ENCODE data around the gene FRYL. TPM values are rescaled to one million over a fixed set of nuclear protein-coding genes. Genes with fewer than 3 reads are reported as not detected.
"Not testable (repeated sequence)": the region's sequence is repeated elsewhere in the genome, so short reads cannot be mapped to it uniquely, and the experiment has no call there.

The FRYL gene
- total and polyA plus RNA-seq, 2 of the 13 experiments (the other 11 are each of a cell fraction or from before 2014, with no cell fraction given) = 9.7 to 19.6 TPM

GRCh38 chr4:48801016-48801715 is 21.1 kb upstream of the FRYL start:
- peak overlapping the region; percentile 30; the same call in 1 of the 2 replicates for H3K4me2 ChIP-seq (ENCODE audit: low read depth, low read length)
- no peak overlapping the region for H3K9ac ChIP-seq (ENCODE audit: insufficient read depth, low read depth, low read length)
- H4K20me1 ChIP-seq (ENCODE audit: insufficient read depth, low read length) = no peaks in the 10 kb centered on the region
- H3K9me3 ChIP-seq (ENCODE audit: low read length) = no peaks in the 10 kb centered on the region
- POLR2A ChIA-PET = no interaction called here
- no peak overlapping the region for H3K27ac ChIP-seq (ENCODE audit: extremely low read length, insufficient read depth, low read length)
- H3K4me1 ChIP-seq (ENCODE audit: insufficient read depth, low read length) = peaks cover 48% of the 10 kb centered on the region
- ATAC-seq (no peak; the same call in 2 of the 3 replicates), DNase-seq (ENCODE audit: low spot score) (no peak), FAIRE-seq (no peak)
- no TSS peak for BruUV-seq (replicated peaks)
- H3K79me2 ChIP-seq (ENCODE audit: insufficient read depth, low read length) = no peaks in the 10 kb centered on the region
- CTCF ChIA-PET (ENCODE audit: low intra/inter-chr PET ratio, low total read pairs) = no interaction called here
- H2AFZ ChIP-seq (ENCODE audit: low read length) = peak overlapping the region; percentile 73
- intact Hi-C loops (cut with micrococcal nuclease; ENCODE audit: unreplicated experiment) (no loop called here), in situ Hi-C loops (cut with HindIII; ENCODE audit: extremely low pct_ligation_motif_present, low pct_unique_long_range_greater_than_20kb) (no loop called here)
- no peak for TF ChIP-seq ZNF770 (CRISPR knock-in tag; IDR thresholded peaks at IDR 0.05)
- TF ChIP-seq ZNF335 (CRISPR knock-in tag; IDR thresholded peaks at IDR 0.05) = no peak
- no peak for TF ChIP-seq CREB1 (IDR thresholded peaks at IDR 0.05)
- TF ChIP-seq CREB1 (CRISPR knock-in tag; IDR thresholded peaks at IDR 0.05) = no peak
- no peak for TF ChIP-seq MTF2 (CRISPR knock-in tag; IDR thresholded peaks at IDR 0.05; ENCODE audit: borderline replicate concordance)
- TF ChIP-seq HDAC2 (CRISPR knock-in tag; IDR thresholded peaks at IDR 0.05) = no peak
- TF ChIP-seq NR0B2 (CRISPR knock-in tag; IDR thresholded peaks at IDR 0.05) = no peak
- no peaks in the 10 kb centered on the region for H3K36me3 ChIP-seq (replicated peaks in 1 of 2; ENCODE audit: control insufficient read depth in 1 of 2, insufficient read depth in 2 of 2, low read length in 2 of 2)
- no peaks in the 10 kb centered on the region for H3K27me3 ChIP-seq (ENCODE audit: control insufficient read depth in 1 of 2, insufficient read depth in 2 of 2, low read length in 2 of 2)
- WGBS (ENCODE audit: low lambda C conversion rate) = 1% methylated on average over 3 of the region's 3 CpGs
- peak overlapping the region in 1 of 3 experiments; percentile 26; a peak in 2 of 6 replicates for H3K4me3 ChIP-seq (replicated peaks in 1 of 3; ENCODE audit: insufficient read depth in 1 of 3, low read depth in 2 of 3, low read length in 3 of 3)

DNA sequence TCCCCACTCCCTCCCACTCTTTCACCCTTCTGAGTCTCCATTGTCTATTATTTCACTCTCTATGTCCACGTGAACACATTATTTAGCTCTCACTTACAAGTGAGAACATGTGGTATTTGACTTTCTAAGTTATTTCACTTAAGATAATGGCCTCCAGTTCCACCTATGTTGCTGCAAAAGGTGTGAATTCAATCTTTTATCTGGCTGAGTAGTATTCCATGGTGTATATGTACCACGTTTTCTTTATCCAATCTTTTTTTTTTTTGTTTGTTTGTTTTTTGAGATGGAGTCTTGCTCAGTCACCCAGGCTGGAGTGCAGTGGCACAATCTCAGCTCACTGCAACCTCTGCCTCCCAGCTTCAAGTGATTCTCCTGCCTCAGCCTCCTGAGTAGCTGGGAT is 20.1 kb upstream of the FRYL start:
- 1% methylated on average over 2 of the region's 2 CpGs for WGBS (ENCODE audit: low lambda C conversion rate)
- in situ Hi-C loops (cut with HindIII; ENCODE audit: extremely low pct_ligation_motif_present, low pct_unique_long_range_greater_than_20kb); POLR2A ChIA-PET; FAIRE-seq; H2AFZ ChIP-seq (ENCODE audit: low read length); H3K4me2 ChIP-seq (ENCODE audit: low read depth, low read length); intact Hi-C loops (cut with micrococcal nuclease; ENCODE audit: unreplicated experiment); ATAC-seq; H4K20me1 ChIP-seq (ENCODE audit: insufficient read depth, low read length); H3K36me3 ChIP-seq (replicated peaks in 1 of 2; ENCODE audit: control insufficient read depth in 1 of 2, insufficient read depth in 2 of 2, low read length in 2 of 2); H3K9ac ChIP-seq (ENCODE audit: insufficient read depth, low read depth, low read length); H3K79me2 ChIP-seq (ENCODE audit: insufficient read depth, low read length); H3K27ac ChIP-seq (ENCODE audit: extremely low read length, insufficient read depth, low read length); H3K4me3 ChIP-seq (replicated peaks in 1 of 3; ENCODE audit: insufficient read depth in 1 of 3, low read depth in 2 of 3, low read length in 3 of 3); H3K27me3 ChIP-seq (ENCODE audit: control insufficient read depth in 1 of 2, insufficient read depth in 2 of 2, low read length in 2 of 2); CTCF ChIA-PET (ENCODE audit: low intra/inter-chr PET ratio, low total read pairs); BruUV-seq (replicated peaks); DNase-seq (ENCODE audit: low spot score); H3K9me3 ChIP-seq (ENCODE audit: low read length): not testable (repeated sequence)
- peaks cover 46% of the 10 kb centered on the region for H3K4me1 ChIP-seq (ENCODE audit: insufficient read depth, low read length)

All from HepG2 (cell line).